Stimulated activated CD8-positive, alpha-beta memory T cell treated with anti-CD3 and anti-CD28 coated beads, Interleukin-12 subunit alpha, Interleukin-12 subunit beta, amount 100 ng/mL, for 24 hours (primary cell): ENCODE results near the gene CDC42.
"Not testable (repeated sequence)": the region's sequence is repeated elsewhere in the genome, so short reads cannot be mapped to it uniquely, and the experiment has no call there.

Source experiments
- DNase-seq: peaks from one replicate; pipeline ENCODE4 v3.0.0-alpha.2; 2020; ENCODE audit errors: extremely low read depth

The CDC42 gene

DNA sequence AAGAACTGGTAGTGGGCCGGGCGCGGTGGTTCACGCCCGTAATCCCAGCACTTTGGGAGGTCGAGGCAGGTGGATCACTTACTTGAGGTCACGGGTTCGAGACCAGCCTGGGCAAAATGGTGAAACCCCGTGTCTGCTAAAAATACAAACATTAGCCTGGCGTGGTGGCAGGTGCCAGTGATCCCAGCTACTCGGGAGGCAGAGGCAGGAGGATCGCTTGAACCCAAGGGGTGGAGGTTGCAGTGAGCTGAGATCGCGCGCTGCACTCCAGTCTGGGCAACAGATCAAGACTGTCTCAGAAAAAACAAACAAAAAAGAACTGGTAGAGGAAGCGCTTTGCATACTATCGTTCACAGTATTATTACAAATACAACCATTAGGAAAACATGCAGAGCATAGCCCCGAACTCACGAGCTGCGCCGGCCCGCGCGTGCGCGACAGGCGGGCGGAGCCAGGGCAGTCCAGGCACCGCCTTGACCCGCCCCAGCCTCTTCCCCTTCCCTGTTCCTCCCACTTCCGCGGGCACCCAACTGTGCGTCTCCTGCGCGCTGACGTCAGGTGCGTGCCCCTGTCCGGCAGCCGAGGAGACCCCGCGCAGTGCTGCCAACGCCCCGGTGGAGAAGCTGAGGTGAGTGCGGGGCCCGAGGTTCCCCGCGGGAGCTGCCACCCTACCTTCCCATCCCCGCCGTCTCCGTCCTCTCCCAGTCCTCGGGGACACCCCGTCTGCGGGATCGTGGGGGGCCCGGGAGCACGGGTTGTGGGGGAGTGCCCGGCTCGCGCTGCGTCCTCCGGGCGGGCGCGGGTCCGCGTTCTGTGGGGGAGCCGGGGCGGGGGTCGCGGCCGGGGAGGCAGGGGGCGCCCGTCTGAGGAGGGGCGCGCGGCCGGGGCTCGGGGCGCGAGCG is at the start of gene CDC42:
Gene CDC42 (plus strand): TSS at position 595 of the 902 bp plus-strand sequence. CDS start 25,770 bp downstream, outside the sequence.
- DNase-seq: peak; percentile 85

DNA sequence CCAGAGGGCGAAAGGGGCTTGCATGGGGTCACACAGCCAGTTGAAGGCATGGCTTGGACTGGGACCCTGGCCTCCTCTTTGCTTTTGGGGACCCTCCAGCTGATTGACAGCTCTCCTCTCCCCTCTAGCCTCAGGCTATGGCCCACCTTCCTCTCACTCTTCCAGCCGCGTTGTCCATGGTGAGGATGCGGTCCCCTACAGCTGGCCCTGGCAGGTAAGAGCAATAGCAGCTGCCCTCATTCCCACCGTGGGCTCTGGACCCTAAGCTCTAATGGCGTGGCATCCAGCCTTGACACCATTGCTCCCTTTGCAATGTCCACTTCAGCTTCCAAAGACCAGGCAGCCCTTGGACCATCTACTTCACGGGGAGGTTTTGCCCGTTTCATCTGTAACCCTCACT is 49.6 kb upstream of the CDC42 start:
- not testable (repeated sequence) for DNase-seq

DNA sequence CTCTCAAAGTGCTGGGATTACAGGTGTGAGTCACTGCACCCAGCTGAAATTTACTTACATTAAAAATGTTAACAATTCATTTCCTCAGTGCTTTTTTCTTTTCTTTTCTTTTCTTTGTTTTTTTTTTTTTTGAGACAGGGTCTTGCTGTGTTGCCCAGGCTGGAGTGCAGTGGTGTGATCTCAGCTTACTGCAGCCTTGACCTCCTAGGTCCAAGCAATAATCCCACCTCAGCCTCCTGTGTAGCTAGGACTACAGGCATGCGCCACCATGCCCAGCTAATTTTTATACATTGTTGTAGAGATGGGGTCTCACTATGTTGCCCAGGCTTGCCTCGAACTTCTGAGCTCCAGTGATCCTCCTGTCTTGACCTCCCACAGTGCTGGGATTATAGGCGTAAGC is 48.5 kb upstream of the CDC42 start:
- not testable (repeated sequence) for DNase-seq

DNA sequence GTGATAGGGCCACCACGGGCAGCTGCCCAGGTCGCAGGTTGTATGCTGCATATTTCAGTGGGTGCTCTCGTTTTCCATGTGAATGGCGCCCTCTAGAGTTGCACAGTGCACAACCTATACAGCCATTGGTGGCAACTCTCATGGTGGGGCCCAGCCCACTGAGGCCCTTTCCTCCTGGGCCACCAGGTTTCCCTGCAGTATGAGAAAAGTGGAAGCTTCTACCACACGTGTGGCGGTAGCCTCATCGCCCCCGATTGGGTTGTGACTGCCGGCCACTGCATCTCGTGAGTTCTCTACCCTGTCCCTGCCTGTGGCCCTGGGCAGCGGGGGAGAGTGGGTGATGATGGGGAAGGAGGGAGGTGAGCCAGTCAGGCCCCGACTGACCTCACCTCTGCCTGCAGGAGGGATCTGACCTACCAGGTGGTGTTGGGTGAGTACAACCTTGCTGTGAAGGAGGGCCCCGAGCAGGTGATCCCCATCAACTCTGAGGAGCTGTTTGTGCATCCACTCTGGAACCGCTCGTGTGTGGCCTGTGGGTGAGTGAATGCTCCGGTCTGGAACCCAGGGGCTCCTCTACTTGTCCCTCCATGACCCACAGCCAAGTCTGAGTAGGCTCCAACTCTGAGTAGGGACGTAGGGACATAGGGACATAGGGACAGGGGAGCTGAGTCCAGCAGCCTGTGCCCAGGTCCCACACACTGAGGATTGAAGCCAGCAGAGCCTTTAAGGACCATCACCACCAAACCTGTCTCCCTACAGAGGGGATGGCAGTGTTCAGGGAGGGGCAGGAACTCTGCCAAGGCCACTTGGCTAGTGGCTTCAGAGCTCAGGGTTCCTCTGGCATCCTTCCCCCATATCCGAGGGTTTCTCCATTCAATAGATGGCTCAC is 47.0 kb upstream of the CDC42 start:
- DNase-seq: not testable (repeated sequence)

DNA sequence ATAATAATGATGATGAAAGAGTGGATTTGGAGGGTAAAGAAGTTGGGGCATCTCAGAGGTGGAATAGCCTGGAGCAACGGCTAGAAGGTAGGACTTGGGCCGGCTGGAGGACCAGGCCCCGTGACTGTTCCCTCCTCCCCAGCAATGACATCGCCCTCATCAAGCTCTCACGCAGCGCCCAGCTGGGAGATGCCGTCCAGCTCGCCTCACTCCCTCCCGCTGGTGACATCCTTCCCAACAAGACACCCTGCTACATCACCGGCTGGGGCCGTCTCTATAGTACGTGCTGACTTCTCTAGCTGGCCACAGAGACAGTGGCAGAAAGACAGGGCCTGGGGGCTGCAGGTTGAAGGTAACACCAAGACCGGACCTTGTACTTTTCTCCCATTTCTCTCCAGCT is 45.8 kb upstream of the CDC42 start:
- DNase-seq: not testable (repeated sequence)

DNA sequence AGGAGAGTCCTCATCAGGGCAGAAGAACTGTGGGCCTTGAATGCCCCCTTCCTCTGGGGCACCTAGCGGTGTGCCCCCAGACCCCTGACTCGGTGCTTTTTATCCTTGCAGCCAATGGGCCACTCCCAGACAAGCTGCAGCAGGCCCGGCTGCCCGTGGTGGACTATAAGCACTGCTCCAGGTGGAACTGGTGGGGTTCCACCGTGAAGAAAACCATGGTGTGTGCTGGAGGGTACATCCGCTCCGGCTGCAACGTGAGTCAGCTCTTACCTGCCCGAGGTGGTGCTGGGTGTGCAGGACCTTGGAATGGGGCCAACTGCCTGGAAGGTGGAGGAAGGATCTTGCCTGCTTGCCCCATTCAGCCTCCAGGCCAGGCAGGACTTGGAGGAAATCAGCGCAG is 45.2 kb upstream of the CDC42 start:
- not testable (repeated sequence) for DNase-seq

DNA sequence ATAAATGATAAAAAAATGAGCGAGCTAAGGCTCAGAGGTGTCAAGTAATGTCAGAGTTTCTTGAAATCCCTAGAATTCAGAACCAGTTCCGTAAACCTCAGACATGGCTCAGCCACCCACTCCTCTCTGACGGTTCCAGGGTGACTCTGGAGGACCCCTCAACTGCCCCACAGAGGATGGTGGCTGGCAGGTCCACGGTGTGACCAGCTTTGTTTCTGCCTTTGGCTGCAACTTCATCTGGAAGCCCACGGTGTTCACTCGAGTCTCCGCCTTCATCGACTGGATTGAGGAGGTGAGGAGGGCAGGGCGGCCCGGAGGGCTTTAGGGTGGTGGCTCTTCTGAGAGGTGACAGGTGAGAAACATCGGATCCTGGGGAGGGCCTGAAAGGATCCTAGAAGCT is 42.9 kb upstream of the CDC42 start:
- not testable (repeated sequence) for DNase-seq

DNA sequence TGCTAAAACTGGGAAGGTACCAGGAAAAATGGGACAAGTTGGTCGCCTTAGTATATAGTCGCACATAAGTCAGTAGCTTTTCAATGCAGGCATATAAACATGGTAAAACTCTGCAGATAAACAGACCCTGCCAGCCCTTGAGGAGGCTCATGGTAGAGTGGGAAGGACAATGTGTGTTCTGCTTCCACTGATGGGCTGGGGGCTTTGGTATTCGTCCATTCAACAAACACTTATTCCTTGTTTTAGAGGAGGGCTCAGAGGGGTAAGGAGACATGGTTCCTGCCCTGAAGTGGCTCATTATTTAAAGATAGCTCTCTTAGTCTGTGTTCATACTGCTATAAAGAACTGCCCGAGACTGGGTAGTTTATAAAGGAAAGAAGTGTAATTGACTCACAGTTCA is 39.8 kb upstream of the CDC42 start:
- DNase-seq: not testable (repeated sequence)

DNA sequence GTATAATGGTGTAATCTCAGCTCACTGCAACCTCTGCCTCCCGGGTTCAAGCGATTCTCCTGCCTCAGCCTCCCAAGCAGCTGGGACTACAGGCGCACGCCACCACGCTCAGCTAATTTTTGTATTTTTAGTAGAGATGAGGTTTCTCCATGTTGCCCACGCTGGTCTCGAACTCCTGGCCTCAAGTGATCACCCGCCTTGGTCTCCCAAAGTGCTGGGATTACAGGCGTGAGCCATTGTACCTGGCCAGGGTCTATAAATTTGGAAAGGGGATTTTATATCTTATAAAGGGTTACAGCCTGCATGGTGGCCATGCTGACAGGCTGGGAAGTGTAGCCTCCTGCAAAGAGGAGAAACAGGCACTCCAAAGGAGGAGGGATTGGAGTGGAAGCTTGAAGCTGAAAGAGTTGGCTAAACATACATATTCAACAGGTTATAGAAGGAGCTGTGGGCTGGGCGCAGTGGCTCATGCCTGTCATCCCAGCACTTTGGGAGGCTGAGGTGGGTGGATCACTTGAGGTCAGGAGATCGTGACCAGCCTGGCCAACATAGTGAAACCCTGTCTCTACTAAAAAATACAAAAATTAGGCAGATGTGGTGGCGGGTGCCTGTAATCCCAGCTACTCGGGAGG is 37.8 kb upstream of the CDC42 start:
- not testable (repeated sequence) for DNase-seq

DNA sequence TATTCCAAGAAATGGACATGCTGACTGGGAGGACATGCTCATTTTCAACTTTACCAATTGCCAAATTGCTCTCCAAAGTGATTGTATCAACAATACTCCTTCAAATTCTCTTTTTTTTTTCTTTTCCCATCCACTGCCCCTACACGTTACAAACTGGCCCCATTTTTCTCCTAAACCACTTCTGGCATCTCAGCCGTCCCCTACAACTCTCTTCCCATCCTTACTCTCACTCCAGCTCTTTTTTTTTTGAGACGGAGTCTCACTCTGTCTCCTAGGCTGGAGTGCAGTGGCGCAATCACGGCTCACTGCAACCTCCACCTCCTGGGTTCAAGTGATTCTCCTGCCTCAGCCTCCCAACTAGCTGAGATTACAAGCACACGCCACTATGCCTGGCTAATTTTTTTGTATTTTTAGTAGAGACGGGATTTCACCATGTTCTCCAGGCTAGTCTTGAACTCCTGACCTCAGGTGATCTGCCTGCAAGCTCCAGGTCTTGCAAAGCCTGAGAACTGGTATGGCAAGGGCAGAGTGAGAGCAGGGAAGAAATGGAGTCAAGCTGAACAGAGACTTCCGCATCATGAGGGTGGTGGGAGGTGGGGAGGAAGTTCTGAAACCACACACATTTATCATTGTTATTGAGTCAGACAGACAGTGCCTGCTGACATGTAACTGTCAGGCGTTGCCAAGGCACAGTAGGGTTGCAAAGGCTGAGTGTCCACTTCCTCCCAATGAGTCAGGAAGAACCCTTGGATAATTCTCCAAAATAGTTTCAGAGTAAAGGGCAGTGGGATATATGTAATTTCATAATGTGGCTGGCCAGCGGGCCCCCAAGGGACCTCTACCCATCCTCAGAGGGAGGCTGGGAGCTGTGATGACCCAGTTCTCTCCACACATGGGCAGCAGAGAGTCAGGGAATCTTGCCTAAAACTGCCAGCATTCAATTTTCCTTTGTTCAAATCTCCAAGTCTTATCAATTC is 33.6 kb upstream of the CDC42 start:
- peak; percentile 42 for DNase-seq

DNA sequence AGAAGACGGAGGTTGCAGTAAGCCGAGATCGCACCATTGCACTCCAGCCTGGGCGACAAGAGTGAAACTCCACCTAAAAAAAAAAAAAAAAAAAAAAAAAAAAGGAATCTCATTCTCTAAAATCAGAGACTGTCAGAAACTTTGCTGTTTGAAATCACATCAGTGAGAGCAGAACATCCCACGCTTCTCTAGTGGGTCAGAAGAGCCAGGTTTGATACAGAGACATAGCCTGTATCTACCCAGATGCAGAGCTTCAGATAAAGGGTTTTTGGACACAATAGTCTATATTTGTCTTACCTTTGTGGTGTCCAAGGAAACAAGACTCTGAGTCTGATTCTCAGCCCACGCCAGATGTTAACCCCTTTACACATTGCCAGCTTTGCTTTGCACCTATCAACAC is 31.4 kb upstream of the CDC42 start:
- DNase-seq: no peak

DNA sequence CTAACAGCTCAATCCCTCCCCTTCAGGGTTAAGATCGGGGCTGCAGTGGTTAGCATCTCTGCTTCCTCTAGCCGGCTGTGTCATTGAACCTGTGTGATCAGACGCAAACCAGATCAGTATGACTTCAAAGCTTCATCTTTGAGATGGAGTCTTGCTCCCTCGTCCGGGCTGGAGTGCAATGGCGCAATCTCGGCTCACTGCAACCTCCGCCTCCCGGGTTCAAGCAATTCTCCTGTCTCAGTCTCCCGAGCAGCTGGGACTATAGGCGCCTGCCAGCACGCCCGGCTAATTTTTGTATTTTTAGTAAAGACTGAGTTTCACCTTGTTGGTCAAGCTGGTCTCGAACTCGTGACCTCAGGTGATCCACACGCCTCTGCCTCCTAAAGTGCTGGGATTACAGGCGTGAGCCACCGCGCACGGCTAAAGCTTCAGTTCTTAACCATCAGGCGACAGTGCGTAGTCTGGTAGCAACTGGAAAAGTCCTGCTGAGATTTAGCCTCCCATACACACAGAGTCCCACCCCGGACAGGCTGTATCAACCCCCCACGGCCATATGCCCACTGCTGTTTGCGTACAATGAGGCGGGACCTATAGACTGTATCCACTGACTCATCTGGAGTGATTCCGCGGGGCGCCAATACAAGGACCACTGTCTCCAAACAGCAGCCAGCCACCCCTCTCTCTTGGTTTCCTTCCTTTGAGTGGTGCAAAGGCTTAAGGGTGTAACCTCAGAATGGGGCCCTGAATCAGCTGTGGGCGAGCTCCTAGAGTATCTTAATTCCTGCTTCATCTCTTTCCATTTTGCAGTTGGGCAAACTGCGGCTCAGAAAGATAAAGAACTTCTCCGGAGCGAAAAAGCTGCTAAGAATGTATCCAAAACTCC is 27.8 kb upstream of the CDC42 start:
- peak; percentile 52 for DNase-seq

DNA sequence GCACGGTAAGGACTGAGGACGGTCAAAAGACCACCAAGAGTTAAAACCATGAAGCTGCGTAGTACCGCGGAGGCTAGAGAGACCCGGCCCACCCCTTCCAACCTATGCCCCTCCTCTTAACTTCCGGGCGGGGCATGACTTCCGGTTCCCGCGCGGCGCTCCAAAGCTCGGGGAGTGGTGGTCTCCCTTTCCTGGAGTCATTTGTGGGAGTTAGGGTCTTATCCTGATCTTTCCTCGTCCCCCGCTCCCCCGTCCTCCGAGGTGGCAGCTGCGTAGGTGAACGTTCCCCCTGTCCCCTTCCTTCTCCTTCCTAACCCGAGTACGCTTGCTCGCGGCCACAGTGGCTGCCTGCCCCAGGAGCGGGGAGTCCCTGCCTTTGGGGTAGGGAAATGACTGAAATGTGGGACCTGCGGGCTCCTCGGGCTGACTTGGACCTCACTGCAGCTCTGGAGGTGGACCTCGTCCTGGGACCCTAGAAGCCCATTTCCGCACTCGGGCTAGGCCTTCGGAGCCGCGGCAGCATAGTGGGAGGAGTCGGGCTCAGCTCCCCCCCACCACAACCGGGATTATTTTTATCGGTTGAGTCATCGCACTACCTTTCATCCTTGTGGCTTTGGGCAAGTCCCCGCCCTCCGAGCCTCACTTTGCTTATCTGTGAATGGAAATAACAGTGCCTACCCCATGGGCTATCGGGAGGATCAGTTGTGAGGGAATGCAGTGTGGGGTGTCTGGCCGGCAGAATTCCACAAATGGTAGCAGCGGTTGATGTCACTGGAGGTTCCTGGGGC is 26.9 kb upstream of the CDC42 start:
- peak; percentile 80 for DNase-seq

DNA sequence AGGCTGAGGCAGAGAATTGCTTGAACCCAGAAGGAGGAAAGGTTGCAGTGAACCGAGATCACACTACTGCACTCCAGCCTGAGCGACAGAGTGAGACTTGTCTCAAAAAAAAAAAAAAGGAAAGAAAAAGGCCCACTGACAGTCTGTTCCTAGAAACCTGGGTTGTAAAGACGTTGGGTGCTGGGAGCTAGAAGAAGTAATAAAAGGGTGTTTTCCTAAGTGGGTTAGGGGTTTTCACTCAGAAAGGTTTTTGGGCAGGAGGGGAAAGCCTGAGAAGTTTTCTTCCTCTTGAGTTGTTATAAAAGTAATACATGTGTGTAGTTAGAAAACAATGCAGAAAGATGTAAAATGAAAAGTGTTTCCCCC is 25.6 kb upstream of the CDC42 start:
- DNase-seq: no peak

DNA sequence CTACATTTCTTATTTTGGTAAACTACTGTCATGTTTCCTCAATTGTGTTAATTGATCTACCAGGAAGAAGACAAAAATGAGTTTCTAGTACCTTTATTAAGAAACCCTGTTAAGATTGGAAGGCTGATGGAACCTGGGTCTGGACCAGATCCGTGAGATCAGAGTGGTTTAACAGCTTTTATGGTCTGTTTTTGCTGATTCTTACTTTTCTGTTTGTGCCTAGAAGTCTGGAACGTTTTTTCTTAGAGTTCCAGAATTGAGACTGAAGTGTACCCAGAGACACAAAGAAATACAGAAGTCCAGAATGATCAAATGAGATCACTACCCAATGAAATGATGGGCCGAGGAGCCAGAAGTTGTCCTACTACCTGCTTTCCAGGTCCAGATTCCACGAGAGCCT is 22.5 kb upstream of the CDC42 start:
- no peak for DNase-seq

DNA sequence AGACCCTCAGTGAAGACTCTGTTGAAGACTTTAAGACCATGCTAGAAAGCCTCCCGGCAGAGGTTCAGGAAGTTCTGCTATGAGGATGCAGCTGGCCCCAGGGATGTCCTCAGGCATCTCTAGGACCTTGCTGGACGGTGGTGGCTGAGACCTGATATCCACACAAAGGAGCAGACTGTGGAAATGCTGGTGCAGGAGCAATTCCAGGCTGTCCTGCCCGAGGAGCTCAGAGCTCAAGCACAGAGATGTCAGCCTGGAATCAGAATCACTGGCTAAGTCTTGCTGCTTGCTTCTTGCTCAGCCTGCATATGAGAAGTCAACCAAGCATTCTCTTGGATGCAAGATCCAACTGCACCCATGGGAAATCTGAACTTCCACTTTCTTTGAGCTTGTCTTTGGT is 22.0 kb upstream of the CDC42 start:
- DNase-seq: no peak

DNA sequence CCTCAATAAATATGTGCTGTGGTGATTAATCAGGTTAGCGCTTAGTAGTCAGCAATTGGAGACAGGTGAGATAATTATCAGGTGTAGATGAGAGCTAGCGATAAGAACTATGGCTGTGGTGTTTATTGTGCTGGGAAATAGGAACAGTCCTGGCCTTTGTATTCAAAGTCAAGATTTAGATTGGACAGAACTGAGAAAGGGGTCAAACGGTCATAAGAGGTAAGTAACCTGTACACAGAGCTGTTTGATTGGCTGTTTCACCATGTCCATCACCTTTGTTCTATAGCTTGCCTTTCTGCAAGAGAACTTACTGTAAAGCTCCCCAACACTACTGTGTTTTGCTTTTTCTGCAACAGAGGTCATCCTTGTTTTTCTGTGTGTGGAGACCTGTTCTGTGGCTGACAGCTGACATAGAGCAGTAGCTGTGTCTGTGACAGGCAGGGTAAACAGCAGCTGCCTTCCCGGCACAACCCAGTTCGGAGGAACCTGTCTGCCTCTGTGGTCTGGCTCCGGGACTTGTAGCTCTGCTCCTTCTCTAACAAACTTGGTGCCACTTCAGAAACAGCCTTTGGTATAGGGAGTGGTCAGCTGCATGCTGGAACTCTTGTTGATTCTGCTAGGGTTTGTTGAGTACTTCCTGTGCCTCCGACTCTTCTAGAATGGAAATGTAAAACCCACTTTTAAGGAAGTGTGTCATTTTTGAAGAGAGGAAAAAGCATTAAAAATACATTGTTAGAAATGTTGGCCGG is 21.1 kb upstream of the CDC42 start:
- DNase-seq: no peak

DNA sequence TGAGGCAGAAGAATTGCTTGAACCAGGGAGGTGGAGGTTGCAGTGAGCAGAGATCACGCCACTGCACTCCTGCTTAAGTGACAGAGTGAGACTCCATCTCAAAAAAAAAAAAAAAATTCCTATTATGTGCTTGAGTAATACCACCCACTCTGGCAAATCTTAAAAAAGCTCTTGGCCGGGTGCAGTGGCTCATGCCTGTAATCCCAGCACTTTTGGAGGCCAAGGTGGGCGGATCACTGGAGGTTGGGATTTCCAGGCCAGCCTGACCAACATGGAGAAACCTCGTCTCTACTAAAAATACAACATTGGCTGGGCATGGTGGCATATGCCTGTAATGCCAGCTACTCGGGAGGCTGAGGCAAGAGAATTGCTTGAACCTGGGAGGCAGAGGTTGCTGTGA is 17.7 kb upstream of the CDC42 start:
- DNase-seq: not testable (repeated sequence)
